CD4-positive, alpha-beta T cell treated with Interleukin-6 at 100 ng/mL for 8 hours (primary cell): ENCODE results near the gene TAF3.

Experiments used
- DNase-seq: peaks from one replicate; pipeline ENCODE4 v3.0.0-alpha.2; 2020; ENCODE audit warnings: mixed read lengths, low spot score

The TAF3 gene

DNA sequence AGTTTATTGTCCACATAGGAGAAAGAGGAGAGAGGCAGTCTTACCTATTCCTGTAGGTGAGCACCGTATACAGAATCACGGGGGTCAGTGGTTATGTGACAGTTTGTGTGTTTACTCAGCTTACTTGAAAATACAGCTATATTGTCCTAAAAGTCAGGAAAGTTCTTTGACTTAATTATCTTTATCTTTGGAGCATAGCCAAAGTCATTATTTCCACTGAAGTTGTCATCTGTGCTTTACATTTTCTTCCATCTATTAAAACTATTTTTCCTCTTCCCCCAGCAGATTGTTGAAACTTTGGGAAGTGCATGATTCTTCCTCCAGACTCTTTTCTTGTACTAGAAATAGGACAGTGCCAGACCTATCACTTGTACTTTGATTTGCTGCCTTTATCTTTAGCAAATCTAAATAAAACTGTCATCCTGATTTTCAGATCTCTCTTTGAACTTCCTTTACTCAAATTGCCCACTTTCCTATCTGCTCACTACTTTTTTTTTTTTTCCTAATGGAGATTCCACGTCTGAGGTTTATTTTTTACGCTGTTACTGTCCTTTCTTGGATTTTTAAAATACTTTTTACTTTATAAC is 58.3 kb downstream of the TAF3 start:
- no peak for DNase-seq

DNA sequence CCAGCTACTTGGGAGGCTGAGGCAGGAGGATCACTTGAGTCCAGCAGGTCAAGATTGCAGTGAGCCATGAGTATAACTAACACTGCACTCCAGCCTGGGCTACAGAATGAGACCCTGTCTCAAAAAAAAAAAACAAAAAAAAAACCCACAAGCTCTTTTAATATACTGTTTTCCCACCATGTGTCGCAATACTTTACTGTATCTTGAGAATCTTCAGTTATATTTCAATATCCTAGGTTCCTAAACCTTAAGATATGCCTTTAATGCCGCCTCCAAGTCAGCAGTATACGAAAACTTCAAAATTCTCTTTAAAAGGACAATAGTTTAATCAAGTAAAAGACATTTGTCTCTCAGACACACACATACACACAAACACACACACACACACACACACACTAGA is 62.8 kb downstream of the TAF3 start:
- DNase-seq = no peak

DNA sequence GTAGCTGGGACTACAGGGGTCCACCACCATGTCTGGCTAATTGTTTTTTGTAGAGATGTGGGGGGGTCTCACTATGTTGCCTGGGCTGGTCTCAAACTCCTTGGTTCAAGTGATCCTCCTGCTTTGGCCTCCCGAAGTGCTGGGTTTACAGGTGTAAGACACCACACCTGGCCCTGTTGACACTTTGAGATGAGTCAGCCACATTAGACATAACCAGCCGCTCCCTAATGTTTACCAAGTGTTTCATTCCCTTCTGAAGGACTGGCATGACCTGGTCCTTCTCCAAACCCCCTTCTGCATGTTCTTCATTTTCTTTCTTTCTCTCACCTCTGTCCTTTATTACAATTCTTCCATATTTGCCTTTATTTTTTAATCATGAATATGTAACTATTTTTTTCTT is 67.8 kb downstream of the TAF3 start:
- no peak for DNase-seq

DNA sequence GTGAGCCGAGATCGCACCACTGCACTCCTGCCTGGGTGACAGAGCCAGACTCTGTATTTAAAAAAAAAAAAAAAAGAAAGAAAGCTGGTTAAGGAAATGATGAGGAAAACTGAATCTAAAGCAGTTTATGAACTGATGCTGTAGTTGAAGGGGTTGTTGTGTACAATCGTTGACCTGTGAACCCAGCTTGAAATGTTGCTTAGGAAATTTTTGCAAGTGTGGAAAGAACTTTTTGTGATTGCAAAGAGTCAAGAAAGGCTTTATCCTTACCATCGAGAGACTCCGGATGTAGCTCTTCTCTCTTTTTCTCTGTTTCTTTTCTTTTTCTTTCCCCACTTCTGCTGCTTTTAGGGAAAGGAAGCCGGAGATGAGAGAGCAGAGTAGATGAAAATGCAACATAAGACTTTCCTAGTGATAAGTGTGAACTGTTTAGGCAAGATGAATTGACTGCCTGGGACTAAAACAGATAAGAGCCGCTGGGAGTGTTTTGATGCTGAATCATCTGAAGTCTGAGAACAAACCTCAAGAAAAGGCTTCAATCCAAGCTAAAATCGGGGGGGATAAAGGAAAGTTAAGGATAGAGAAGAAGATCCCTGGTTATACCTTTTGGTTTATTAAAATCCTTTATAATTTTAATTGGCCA is 69.0 kb downstream of the TAF3 start:
- no peak for DNase-seq

DNA sequence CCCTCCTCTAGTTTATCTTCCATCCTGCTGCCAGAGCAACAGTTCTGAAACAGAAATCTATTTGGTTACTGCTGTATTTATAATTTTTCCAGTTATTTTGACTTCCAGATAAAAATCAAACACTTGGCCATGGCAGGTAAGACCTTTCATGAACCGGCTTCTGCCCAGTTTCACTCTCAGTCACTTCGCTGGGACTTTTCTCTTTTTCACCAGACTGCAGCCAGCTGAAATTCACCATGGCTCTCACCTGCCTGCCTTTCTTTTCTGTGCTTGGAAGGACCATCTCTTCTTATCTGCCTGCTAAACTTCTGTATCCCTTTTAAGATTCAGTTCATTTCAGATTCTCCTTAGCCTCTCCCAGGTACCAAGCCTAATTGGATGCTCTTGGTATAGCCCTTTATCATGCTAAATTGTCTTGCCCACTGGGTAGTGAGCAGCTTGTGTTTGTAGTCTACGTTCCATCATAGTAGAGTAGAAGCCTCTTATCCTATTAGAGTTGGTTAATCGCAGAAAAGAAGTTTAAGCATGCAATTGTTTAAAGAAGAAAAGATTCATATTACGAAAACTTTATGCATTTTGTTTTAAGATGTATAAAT is 71.7 kb downstream of the TAF3 start:
- DNase-seq = no peak

DNA sequence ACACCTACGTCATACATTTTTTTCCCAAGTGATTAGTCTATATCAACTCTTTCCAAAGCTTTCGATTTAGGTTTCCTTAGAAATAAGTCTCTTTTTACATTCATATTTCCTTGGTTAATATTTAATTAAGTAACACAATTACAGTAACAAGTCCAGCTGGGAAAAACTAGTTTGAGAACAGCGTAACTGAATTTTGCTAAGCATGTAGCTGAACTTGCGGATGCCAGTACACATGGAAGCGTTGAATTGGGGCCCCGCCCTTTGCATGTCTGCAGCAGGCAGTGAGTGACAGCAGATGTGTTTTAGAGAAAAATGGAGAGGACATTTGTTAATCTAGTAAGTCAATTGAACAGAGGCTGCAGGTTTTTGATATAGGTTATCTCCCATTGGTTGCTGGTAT is 72.5 kb downstream of the TAF3 start:
- DNase-seq = no peak

DNA sequence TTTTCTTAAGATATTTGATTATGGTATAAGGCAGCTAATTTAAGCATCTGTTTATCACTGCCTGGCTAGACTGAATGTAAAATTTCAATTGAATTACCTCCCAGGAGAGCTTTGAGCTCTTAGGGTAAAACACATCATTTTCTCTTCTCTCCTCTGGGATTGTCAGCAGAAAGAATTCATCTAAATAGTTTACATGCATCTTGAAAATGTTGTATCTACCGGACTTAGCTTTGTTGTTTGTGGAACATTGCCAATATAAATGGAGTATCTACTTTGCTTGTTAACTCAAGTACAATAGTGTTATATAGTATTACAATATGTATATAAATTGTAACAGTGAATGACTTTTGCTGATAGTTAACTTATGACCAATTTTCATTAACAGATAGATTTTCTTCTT is 73.3 kb downstream of the TAF3 start:
- DNase-seq = no peak

DNA sequence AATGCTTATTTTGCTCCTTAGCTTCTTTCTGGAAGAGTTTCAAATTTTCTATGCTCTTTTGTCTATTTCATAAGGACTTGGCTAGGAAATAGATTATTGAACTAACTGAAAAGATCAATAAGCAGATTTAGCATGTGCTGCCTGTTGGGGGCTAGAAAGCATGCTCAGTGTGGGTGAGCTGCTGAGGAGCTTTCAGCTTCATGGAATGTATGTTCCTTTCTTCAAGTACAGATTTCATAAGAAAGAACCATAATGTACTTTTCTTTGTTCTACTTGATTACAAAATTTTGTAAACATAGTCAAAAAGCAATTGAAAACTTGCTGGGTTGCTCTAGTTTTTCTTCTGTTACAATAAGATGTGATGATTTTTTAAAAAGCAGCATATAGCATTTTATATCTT is 73.8 kb downstream of the TAF3 start:
- DNase-seq = no peak

DNA sequence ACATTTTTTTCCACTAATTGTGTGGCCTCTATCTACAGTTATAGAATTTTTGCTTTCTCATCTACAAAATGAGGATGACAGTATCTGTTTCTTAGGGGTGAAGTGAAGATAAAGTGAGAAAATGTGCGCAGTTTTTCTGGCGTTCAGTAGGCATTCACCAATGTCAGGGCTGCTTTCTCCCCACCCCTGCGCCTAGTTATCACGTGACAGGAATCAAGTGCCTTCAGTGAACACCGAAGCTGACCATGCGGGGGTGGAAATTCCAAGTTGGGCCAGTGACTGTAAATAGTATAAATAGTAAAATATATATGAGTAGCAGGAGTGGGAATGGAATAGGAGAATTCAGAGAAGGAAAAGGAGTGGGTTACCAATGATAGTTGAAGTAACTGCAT is 77.4 kb downstream of the TAF3 start:
- no peak for DNase-seq

DNA sequence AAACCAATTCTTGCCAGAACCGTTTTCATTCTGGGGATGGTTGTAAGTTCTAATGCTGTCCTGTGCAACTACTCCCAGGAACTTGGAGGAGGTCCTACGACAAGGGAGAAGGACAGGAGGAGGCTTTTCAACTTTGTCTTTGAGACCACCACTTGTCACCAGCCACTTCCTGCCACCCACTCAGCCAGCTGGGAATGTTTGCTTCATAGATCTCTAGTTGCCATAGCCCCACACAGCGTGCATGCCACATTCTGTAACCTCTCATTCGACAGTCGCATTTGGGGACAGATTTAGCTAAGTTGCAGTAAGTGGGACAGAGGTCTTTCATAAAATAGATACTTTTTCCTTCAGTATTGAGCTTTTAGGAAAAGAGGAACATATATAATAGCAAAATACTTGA is 78.0 kb downstream of the TAF3 start:
- no peak for DNase-seq

DNA sequence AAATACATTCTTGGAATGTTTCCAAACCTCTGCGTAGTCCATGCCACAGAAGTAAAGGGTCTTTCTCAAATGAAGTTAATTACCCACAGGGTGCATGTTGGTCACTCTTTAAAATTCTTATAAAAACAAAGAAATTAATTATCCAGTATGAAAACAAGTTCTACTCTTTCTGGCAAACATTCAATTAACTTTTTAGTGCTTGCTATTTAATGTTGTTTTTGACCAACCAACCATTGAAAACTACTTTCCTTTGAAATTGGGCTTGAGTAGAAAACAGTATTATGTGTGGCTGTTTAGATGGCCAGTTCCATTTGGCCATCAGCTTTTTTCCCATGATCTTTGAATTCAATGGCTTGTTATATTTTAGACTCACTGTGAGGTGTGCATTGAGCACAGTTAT is 83.0 kb downstream of the TAF3 start:
- DNase-seq = no peak

DNA sequence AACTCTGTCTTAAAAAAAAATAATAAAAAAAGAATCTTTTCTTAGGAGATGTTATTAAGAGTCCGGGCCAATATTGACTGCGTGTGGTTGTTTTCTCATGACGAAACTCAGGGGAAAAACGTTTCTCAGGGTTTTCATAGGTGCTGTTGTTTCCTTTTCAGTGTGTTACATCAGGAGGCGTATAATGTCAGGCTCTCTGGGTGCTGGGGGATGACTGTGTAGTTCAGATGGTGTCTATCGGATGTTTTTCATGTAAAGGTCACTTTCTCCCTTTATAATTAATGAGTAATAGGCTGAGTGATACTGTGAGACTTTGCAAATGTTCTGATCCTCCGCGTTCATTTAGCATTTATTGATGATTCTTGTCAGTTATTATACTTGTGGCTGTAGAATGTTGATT is 84.1 kb downstream of the TAF3 start:
- DNase-seq = no peak

DNA sequence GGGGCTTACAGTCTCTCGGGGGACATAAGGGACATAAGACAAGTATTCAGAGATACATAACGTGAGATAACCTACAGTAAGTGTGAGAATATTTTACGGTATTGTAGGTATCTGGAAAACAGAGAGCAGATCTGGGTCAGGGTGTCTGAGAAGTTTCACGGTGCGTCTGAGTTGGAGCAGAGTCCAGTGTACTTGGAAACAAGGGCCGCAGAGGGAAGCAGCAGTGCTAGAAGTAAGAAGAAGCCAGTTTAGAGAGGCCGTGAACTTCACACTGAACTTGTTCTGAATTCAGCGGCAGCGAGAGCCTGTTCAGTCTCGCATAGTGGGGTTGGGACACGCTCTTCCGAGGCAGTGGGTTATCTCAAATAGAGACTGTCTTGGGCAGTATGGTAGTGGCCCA is 85.5 kb downstream of the TAF3 start:
- no peak for DNase-seq

DNA sequence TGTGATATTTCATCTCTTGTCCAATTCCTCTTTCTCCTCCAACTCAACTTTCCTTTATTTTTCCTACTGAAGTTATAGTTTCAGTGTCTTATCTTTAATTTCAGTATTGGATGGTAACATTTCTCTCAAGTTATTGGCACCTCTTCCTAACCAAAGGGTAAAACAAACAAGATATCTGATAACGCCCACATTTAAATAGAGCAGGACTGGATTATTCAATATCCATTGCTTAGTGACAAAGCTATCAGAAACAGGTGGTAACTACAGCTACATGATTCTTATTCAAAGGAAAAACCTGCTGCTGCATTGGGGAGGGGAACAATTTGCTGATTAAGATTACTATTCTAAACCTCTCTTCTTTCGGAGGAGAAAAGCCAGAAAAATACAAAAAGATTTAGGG is 87.8 kb downstream of the TAF3 start:
- DNase-seq = no peak

DNA sequence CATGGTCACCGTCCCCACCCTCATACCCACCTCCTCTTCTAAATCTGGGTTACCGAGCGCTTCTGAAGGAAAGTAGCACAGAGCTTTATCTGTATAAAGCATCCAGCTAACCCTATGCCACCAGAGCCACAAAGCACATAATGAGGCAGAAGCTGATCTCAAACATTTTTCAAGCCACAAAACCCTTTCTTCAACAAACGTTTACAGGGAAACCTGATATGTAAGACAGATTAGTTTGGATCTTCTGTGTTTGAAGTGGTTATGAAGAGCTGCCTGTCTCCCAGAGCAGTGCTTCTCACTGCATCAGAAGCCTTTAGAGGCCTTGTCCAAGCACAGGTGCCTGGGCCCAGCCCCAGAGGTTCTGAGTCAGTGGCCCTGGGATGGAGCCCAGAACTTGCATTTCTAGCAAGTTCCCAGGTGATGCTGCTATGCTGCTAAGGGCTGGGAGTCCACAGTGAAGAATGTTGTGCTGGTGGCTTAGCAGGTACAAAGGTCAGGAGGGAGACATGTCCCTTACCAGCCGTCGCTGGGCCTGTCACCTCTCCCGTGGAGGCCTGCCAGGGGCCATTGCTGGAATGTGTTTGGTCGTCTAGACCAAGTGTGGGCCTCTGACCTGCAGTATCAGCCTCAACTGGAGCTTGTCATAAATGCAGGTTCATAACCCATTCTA is 90.4 kb downstream of the TAF3 start:
- DNase-seq = no peak

DNA sequence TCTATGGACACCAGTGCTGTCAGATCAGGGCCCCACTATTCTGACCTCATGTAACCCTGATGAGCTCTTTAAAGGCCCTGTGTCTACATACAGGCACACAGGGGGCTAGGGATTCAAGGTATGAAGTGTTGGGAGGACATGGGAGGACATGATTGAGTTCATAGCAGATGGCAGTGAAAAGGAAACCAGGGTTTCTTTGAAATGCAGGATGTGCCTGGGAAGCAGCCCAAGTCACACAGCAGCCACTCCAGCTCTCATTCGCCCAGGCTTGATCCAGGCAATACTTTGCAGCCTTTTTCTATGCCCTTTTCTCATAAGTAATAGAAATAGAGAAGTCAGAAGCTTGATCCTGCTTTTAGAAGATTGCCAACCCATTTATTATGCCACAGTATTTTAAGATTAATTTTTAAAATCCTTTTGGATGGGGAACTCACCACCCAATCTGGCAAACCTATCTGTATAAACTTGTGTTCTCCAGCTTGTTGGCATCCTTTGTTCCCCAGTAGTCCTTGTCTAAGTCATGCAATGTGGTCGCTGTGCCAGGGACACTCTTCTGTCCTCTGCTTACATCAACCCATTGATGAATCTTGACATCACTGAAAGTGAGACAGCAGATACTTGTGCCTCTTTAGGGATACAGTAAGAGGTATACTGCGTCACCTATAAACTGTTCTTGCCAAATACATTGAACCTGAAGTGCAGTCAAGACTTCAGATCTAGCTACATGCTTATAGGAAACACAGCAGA is 95.0 kb downstream of the TAF3 start:
- no peak for DNase-seq

DNA sequence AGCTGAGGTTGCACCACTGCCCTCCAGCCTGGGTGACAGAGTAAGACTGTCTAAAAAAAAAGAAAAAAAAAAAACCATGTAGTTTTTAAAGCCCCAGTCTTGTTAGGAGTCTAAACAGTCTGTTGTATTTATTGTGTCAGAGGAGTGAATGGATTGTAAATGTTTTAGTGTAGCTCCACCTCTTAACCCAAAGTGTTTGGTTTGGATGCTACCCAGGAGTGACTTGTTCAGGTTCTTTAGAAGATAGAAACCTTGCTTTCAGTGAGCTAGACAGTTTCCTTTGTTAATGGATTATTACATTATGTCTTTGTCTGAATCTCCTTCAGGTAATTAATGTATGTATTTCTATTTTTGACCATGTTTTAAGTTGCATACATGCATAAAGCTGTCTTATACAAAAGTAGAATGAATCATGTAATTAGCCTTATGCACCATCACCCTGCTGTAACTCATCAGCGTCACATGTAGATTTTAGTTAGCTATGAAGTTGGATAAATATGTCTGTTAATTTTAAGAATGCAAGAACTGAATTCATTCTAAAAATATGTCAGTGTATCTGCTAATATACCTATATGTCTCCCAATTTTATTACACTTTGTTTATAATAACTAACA is 97.7 kb downstream of the TAF3 start:
- no peak for DNase-seq

DNA sequence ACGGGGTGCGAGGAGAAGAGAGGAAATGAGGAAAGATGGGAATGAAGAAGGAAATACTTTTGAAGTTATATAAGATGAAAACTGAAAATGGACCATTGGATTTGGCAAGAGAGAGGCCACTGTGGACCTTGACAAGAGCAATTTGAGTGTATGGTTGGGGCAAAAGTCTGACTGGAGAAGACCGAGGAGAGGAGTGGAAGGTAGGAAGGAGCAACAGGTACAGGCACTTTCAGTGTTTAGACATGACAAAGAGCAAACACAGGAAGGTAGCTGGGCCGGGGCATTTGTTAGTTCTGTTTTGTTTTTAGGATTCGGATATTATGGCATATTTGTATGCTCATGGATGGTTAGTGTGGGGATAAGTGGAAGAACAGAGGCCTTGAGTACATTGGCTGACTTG is 99.4 kb downstream of the TAF3 start:
- no peak for DNase-seq

DNA sequence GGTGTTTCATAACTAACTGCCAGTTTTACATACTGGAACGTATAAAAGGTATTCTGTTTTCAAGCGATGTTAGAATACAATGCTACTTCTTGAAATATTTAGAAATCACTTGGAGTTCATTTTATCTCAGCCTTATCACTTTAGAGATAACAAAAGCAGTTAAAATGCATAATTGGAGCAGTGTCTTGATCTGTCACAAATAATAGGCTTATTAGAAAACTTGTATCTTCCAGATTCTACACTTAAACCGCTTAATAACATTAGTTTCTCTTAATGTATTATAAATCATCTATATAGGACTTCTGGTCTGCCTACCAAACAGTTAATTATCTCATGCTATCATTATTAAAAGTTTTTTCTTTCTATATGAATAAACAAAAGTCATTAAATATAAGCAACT is 104.4 kb downstream of the TAF3 start:
- DNase-seq = no peak

DNA sequence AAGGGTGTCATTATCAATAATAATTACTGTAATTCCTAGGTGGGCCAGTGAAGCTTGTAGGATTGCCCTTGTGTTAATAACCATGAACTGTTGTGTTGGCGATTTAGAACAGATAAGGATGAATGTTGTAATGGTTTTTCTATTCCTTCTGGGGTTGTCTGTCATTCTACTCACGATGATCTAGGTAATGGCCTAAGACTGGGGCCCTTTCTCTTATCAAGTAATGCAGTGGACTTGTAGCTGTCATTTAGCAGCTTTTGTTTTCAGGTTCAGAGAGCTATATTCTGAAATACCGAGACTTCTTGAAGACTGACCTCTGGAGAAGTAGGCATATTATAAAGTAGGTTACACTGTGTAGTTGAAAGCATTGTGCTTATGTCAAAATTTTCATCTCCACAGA is 110.2 kb downstream of the TAF3 start:
- DNase-seq = no peak

DNA sequence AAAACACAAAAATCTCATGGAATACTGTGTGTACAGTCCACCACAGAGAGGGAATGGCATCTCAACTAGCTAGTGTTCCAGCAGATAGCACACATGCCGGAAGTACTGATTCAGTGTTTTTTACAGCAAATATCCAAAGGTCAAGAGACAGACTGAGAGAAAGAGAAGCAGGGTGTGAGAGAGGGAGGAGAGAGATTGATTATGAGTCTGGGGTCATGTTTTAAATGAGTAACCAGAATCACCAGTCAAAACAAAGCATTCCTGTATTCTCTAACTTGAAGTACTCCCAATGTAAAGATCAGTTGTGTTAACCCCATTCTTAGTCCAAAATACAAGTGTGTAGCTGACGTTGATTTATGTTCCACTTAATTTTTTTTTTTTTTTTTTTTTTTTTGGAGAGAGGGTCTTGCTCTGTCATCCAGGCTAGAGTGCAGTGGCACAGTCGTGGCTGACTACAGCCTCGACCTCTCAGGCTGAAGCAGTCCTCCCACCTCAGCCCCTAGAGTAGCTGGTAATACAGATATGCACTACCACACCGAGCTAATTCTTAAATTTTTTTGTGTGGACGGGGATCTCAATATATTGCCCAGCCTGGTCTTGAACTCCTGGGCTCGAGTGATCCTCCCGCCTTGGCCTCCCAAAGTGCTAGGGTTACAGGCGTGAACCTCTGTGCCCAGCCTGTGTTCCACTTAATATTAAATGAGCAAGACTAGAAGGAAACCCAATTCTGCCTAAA is 114.2 kb downstream of the TAF3 start:
- no peak for DNase-seq

DNA sequence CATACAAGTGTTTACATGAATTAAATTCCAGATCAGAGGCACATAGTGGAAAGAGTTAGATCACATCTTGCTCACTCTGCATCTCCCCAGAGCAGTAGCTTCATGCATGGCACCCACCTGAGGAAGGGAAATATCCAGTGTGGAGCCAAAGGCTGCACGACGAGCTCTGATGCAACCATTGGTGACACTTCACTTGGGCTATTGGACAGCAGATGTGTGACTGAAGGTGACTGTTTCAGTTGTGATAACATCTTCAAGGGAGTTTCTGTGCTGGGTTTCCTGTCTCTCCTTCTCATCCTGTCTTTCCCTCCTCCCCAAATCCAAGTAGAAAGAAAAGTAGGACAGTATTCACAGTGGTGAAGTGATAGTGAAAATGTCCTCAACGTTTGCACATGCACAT is 115.0 kb downstream of the TAF3 start:
- no peak for DNase-seq
